BLaER1 treated with 17β-estradiol and CSF1 and Interleukin-3, amounts not matched to agents 10 nM and 100 nM (cell line): Measurements from ENCODE around the gene LRBA.
"Not testable (repeated sequence)": the region's sequence is repeated elsewhere in the genome, so short reads cannot be mapped to it uniquely, and the experiment has no call there.

Experiments used
- H3K27ac ChIP-seq, 11 experiments: shearing (Covaris generic); formaldehyde crosslinking; 2 replicates each; pipeline ENCODE4 v1.8.1; 2022
- H3K27me3 ChIP-seq, 11 experiments: shearing (Covaris generic); formaldehyde crosslinking; 2 replicates each; pipeline ENCODE4 v1.8.1; 2022
- H3K36me3 ChIP-seq, 11 experiments: shearing (Covaris generic); formaldehyde crosslinking; 2 replicates each; pipeline ENCODE4 v1.8.1; 2022
- H3K4me1 ChIP-seq, 10 experiments: shearing (Covaris generic); formaldehyde crosslinking; 2 replicates each; pipeline ENCODE4 v1.8.1; 2022
- H3K4me2 ChIP-seq, 11 experiments: shearing (Covaris generic); formaldehyde crosslinking; 2 replicates each; pipeline ENCODE4 v1.8.1; 2022
- H3K4me3 ChIP-seq, 10 experiments: shearing (Covaris generic); formaldehyde crosslinking; 2 replicates each; pipeline ENCODE4 v1.8.1; 2022
- H3K9ac ChIP-seq, 11 experiments: shearing (Covaris generic); formaldehyde crosslinking; 2 replicates each; pipeline ENCODE4 v1.8.1; 2022
- H3K9me3 ChIP-seq, 11 experiments: shearing (Covaris generic); formaldehyde crosslinking; replicated peaks in 1 of 11; 2 replicates each; pipeline ENCODE4 v1.8.1; 2022
- H4K20me1 ChIP-seq, 11 experiments: shearing (Covaris generic); formaldehyde crosslinking; 2 replicates each; pipeline ENCODE4 v1.8.1; 2022
- Cebpa-rat ChIP-seq, 11 experiments: shearing (Covaris generic); IDR thresholded peaks; 2 replicates each; pipeline ENCODE4 v1.8.1; 2022

The LRBA gene

DNA sequence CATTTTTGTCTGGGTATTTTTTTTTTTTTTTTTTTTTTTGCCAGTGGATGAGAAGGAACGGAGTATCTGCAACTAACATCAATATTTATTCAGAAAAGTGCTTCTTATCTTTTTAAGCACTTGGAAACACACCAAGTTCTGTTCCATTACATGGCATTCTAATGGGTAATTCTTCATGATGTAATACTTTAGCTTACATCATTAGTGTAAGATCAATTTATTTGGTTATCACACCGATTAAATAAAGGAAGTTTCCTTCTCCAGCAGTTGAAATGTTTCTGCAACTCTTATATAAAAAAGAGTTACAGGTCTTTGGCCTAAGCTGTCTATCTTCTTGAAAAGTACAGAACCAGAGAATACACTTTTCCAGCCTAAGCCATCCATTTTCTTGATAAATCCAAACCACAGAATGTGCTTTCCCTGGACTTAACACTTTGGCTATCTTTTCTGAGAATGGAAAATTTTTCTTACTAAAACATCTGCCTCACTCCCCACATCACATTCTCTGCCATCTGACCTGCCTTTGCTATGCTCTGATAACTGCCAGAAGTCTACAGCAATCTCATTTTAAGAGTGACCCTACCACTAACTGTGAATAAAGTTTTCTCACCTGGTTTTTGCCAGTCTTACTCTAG, 625.1 kb downstream of the LRBA start:
- no peak overlapping the region for H3K9ac ChIP-seq
- H4K20me1 ChIP-seq: no peaks in the 10 kb centered on the region
- no peaks in the 10 kb centered on the region; a peak in 1 of 22 replicates for H3K36me3 ChIP-seq
- no peak overlapping the region for H3K4me2 ChIP-seq
- no peak for TF ChIP-seq Cebpa-rat (IDR thresholded peaks at IDR 0.05)
- no peak overlapping the region for H3K4me3 ChIP-seq
- H3K9me3 ChIP-seq: peaks cover 10 to 23% (median 17%) of the 10 kb centered on the region in 11 experiments; a peak in 20 of 22 replicates
- no peaks in the 10 kb centered on the region for H3K27me3 ChIP-seq
- no peak overlapping the region for H3K27ac ChIP-seq
- H3K4me1 ChIP-seq: peaks cover 6 to 26% (median 10%) of the 10 kb centered on the region in 10 experiments

- H3K4me2 ChIP-seq: peak overlapping the region in 3 of 11 experiments; percentile 5 to 51 (median 51); a peak in 6 of 22 replicates
- H3K36me3 ChIP-seq: no peaks in the 10 kb centered on the region; a peak in 1 of 22 replicates
- H3K4me3 ChIP-seq: no peak overlapping the region
- no peak overlapping the region; a peak in 1 of 22 replicates for H3K9ac ChIP-seq
- H3K9me3 ChIP-seq: peaks cover 8 to 16% (median 11%) of the 10 kb centered on the region in 11 experiments; a peak in 20 of 22 replicates
- no peak for TF ChIP-seq Cebpa-rat (IDR thresholded peaks at IDR 0.05)
- peaks cover 6 to 26% (median 10%) of the 10 kb centered on the region in 10 experiments for H3K4me1 ChIP-seq
- H3K27me3 ChIP-seq: no peaks in the 10 kb centered on the region
- H3K27ac ChIP-seq: peak overlapping the region in 2 of 11 experiments; percentile 39 to 45; a peak in 2 of 22 replicates
- no peaks in the 10 kb centered on the region for H4K20me1 ChIP-seq
Observed at GRCh38 chr4:150387981-150388380, 627.1 kb downstream of the LRBA start.

- not testable (repeated sequence) for H3K4me3 ChIP-seq, H3K4me2 ChIP-seq, H3K27ac ChIP-seq, H3K36me3 ChIP-seq, H3K9ac ChIP-seq, H3K9me3 ChIP-seq, H4K20me1 ChIP-seq, H3K27me3 ChIP-seq
- H3K4me1 ChIP-seq: peaks cover 6 to 26% (median 10%) of the 10 kb centered on the region in 10 experiments
Observed at GRCh38 chr4:150386415-150386814, 628.7 kb downstream of the LRBA start.

DNA sequence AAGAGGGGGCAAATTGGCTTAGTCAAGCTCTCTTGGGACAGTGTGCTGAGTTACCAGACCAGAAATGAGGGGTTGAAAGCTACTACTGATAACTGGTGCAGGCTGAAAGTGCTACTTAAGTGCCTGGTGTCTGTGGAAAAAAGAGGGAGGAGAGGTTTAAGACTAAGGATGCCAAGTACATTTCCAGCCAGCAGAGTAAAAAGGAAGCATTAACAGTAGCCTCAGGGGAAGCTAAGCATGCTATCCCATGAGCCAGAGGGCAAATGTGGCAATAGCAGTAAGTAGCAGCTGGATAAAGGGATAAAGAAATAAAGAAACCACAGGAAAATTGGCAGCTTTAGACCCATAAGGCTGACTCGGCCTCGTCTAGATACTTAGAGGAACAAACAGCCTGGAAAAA, 629.5 kb downstream of the LRBA start:
- TF ChIP-seq Cebpa-rat (IDR thresholded peaks at IDR 0.05): no peak
- H3K4me2 ChIP-seq: peak overlapping the region in 10 of 11 experiments; percentile 20 to 62 (median 37); a peak in 15 of 22 replicates
- no peak overlapping the region for H3K27ac ChIP-seq
- 0 out of 22 replicates have a peak overlapping the region, but pooled peaks of 1 of the 11 experiments have one; percentile 27 for H3K9ac ChIP-seq
- no peak overlapping the region for H3K4me3 ChIP-seq
- H3K36me3 ChIP-seq: no peaks in the 10 kb centered on the region
- H3K9me3 ChIP-seq: peaks cover 0 to 6% (median 0%) of the 10 kb centered on the region in 11 experiments; a peak in 1 of 22 replicates
- no peaks in the 10 kb centered on the region for H3K27me3 ChIP-seq
- H4K20me1 ChIP-seq: no peaks in the 10 kb centered on the region
- H3K4me1 ChIP-seq: peaks cover 6 to 26% (median 10%) of the 10 kb centered on the region in 10 experiments

DNA sequence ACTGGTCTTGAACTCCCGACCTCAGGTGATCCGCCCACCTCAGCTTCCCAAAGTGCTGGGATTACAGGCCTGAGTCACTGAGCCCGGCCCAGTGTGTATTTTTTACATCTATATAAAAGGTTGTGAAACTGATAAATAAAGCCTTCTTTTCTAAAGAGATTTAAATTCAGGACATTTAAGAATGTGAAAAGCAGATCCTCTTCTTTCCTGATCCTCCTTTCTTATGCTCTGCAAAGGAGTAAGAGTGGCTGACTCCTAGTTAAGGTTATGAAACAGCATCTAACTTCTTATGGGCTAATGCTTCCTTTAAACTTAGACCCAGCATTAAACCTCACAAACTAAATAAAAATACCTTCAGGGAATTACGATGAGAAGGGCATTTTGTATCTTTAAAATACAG, 630.8 kb downstream of the LRBA start:
- H3K27ac ChIP-seq: no peak overlapping the region
- H3K9ac ChIP-seq: no peak overlapping the region
- H4K20me1 ChIP-seq: no peaks in the 10 kb centered on the region
- no peaks in the 10 kb centered on the region for H3K36me3 ChIP-seq
- H3K9me3 ChIP-seq: peaks cover 0 to 6% (median 0%) of the 10 kb centered on the region in 11 experiments; a peak in 1 of 22 replicates
- no peak overlapping the region for H3K4me3 ChIP-seq
- H3K4me2 ChIP-seq: no peak overlapping the region
- no peak for TF ChIP-seq Cebpa-rat (IDR thresholded peaks at IDR 0.05)
- H3K4me1 ChIP-seq: peaks cover 6 to 26% (median 10%) of the 10 kb centered on the region in 10 experiments
- no peaks in the 10 kb centered on the region for H3K27me3 ChIP-seq

- Histone ChIP-seq H3K27me3 (no peaks in the 10 kb centered on the region), H3K9me3 (peaks cover 0 to 6% (median 0%) of the 10 kb centered on the region in 11 experiments; a peak in 1 of 22 replicates), H3K4me2 (no peak overlapping the region), H3K4me1 (peaks cover 5 to 12% (median 8%) of the 10 kb centered on the region in 10 experiments; a peak in 18 of 20 replicates), H4K20me1 (no peaks in the 10 kb centered on the region), H3K36me3 (no peaks in the 10 kb centered on the region), H3K4me3 (no peak overlapping the region), H3K27ac (no peak overlapping the region), H3K9ac (no peak overlapping the region)
- TF ChIP-seq Cebpa-rat (IDR thresholded peaks at IDR 0.05): no peak
Observed at GRCh38 chr4:150382028-150382427, 633.1 kb downstream of the LRBA start.

- H3K4me2 ChIP-seq: no peak overlapping the region
- H3K4me3 ChIP-seq: no peak overlapping the region
- H3K36me3 ChIP-seq: no peaks in the 10 kb centered on the region
- H3K9me3 ChIP-seq: peaks cover 0 to 5% (median 0%) of the 10 kb centered on the region in 11 experiments; a peak in 1 of 22 replicates
- peaks cover 5 to 12% (median 7%) of the 10 kb centered on the region in 10 experiments; a peak in 18 of 20 replicates for H3K4me1 ChIP-seq
- no peak for TF ChIP-seq Cebpa-rat (IDR thresholded peaks at IDR 0.05)
- no peaks in the 10 kb centered on the region for H4K20me1 ChIP-seq
- H3K27me3 ChIP-seq: no peaks in the 10 kb centered on the region
- no peak overlapping the region for H3K9ac ChIP-seq
- no peak overlapping the region for H3K27ac ChIP-seq
Observed at GRCh38 chr4:150381609-150382008, 633.5 kb downstream of the LRBA start.

DNA sequence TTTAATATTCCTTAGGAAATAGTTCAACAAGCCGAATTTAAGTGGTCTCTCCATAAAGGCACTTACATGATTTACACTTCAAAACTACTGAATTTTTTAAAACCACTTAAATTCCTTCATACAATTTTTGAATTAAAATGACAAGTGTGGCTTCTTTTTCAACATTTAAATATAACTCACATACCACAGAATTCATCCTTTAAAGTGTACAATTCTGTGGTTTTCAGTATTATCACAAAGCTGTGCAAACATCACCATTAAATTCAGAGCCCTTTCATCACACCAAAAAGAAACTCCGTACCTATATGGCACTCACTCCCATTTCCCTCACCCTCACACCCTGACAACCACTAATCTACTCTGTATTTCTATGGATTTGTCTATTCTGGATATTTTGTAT, 634.0 kb downstream of the LRBA start:
- TF ChIP-seq Cebpa-rat (IDR thresholded peaks at IDR 0.05): no peak
- H3K9ac ChIP-seq: no peak overlapping the region

DNA sequence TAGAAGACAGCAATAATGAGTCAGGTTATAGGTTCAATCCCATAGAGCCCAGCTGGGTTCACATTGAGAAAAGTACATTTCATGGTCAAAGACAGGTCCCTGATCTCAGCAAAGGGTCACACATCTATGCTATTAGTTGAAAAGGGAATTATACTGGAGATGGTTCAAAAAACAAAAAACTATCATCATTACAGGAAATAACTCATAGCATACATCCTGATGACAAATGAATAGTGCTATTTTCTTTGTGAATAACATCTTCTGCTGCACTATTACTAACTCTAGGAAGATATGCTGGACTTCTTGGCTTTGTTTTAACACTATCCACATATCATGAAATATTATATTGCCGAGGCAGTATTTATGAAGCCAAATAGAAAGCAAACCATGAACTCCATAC, 635.6 kb downstream of the LRBA start:
- no peaks in the 10 kb centered on the region for H3K9me3 ChIP-seq
- no peak for TF ChIP-seq Cebpa-rat (IDR thresholded peaks at IDR 0.05)
- no peaks in the 10 kb centered on the region for H3K36me3 ChIP-seq
- no peak overlapping the region for H3K27ac ChIP-seq
- H3K4me1 ChIP-seq: no peaks in the 10 kb centered on the region
- H3K4me2 ChIP-seq: no peak overlapping the region
- H3K9ac ChIP-seq: no peak overlapping the region
- H4K20me1 ChIP-seq: no peaks in the 10 kb centered on the region
- no peaks in the 10 kb centered on the region for H3K27me3 ChIP-seq
- H3K4me3 ChIP-seq: no peak overlapping the region

More for the DNA sequence above, 634.0 kb downstream of the LRBA start:
- Histone ChIP-seq H3K27me3 (no peaks in the 10 kb centered on the region), H3K36me3 (no peaks in the 10 kb centered on the region), H3K4me2 (no peak overlapping the region), H3K4me3 (no peak overlapping the region), H4K20me1 (no peaks in the 10 kb centered on the region), H3K27ac (no peak overlapping the region), H3K4me1 (peaks cover 5 to 10% (median 7%) of the 10 kb centered on the region in 10 experiments; a peak in 18 of 20 replicates), H3K9me3 (no peaks in the 10 kb centered on the region)

GRCh38 chr4:150375025-150375424, 640.1 kb downstream of the LRBA start:
- Histone ChIP-seq H3K4me2 (no peak overlapping the region), H3K4me3 (no peak overlapping the region), H3K9me3 (no peaks in the 10 kb centered on the region), H3K27me3 (no peaks in the 10 kb centered on the region), H4K20me1 (no peaks in the 10 kb centered on the region), H3K36me3 (no peaks in the 10 kb centered on the region), H3K9ac (no peak overlapping the region), H3K4me1 (no peaks in the 10 kb centered on the region), H3K27ac (no peak overlapping the region)
- TF ChIP-seq Cebpa-rat (IDR thresholded peaks at IDR 0.05): no peak
